Measurements from ENCODE around the gene YAE1. TPM values are rescaled to one million over a fixed set of nuclear protein-coding genes. Genes with fewer than 3 reads are reported as not detected.
A peak's percentile ranks its signal among the peaks of the same experiment; 100 is the strongest.

Gene YAE1
- total RNA-seq, 1 donor from 2014 or later: 16.1 TPM

- TF ChIP-seq, protein P1, sequence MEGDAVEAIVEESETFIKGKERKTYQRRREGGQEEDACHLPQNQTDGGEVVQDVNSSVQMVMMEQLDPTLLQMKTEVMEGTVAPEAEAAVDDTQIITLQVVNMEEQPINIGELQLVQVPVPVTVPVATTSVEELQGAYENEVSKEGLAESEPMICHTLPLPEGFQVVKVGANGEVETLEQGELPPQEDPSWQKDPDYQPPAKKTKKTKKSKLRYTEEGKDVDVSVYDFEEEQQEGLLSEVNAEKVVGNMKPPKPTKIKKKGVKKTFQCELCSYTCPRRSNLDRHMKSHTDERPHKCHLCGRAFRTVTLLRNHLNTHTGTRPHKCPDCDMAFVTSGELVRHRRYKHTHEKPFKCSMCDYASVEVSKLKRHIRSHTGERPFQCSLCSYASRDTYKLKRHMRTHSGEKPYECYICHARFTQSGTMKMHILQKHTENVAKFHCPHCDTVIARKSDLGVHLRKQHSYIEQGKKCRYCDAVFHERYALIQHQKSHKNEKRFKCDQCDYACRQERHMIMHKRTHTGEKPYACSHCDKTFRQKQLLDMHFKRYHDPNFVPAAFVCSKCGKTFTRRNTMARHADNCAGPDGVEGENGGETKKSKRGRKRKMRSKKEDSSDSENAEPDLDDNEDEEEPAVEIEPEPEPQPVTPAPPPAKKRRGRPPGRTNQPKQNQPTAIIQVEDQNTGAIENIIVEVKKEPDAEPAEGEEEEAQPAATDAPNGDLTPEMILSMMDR (IDR thresholded peaks at IDR 0.05): no peak
- Mint-ChIP-seq H3K27ac (no peak overlapping the region), H3K9me3 (no peaks in the 10 kb centered on the region), H3K4me1 (peaks cover 2% of the 10 kb centered on the region), H3K27me3 (no peaks in the 10 kb centered on the region), H3K4me3 (no peak overlapping the region), H3K36me3 (ENCODE audit: low read depth) (no peaks in the 10 kb centered on the region)
- ATAC-seq (ENCODE audit: low read depth) (no peak), DNase-seq (no peak)
- POLR2A ChIA-PET: no interaction called here
- CTCF ChIA-PET: no interaction called here
- intact Hi-C loops (cut with micrococcal nuclease): no loop called here
Measured at GRCh38 chr7:39602351-39602750, 36.1 kb downstream of the YAE1 start.

DNA sequence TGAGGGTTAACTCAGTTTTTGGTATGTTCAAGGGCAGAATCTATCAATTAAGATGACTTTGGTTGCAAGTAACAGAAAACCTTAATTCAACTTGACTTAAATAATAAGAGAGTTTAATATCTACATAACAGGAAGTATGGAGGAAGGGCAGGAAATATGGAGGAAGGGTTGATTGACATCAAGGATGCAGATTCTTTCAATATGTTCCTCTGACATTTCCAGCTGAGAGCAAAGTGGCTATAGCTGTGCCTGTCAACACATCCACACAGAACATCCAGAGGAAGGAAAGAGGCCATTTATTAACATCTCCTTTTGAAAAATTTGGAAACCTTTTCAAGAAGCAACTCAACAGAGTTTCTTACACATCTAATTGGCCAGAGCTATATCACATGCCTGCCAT is 37.7 kb downstream of the YAE1 start:
- ChIA-PET CTCF (no interaction called here), POLR2A (no interaction called here)
- Mint-ChIP-seq H3K4me1 (peaks cover 3% of the 10 kb centered on the region), H3K27me3 (peaks cover 5% of the 10 kb centered on the region), H3K36me3 (ENCODE audit: low read depth) (no peaks in the 10 kb centered on the region), H3K4me3 (no peak overlapping the region), H3K27ac (no peak overlapping the region), H3K9me3 (no peaks in the 10 kb centered on the region)
- TF ChIP-seq, protein P1 (IDR thresholded peaks at IDR 0.05): no peak
- intact Hi-C loops (cut with micrococcal nuclease): no loop called here
- ATAC-seq (ENCODE audit: low read depth) (no peak), DNase-seq (no peak)

- H3K36me3 Mint-ChIP-seq (ENCODE audit: low read depth): no peaks in the 10 kb centered on the region
- CTCF ChIA-PET: no interaction called here
- no peak overlapping the region for H3K4me3 Mint-ChIP-seq
Measured at GRCh38 chr7:39605087-39605486, 38.9 kb downstream of the YAE1 start.

DNA sequence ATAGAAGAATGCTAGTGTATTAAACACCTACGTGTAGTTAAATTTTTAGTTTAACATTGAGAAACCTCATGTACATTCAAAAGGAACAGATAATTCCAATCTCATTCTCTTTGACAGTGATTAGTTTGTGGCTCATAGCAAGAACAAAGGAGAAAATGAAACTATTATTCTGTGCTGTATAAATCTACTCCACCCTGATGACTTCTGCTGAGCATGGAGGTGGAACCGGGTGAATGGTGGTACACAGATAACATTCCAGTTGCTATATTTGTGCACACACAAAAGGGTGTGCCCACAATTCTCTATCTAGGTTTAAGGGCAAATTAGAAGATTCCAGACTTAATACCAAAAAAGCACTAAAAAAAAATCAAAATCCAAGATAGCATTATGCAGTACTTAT is 40.1 kb downstream of the YAE1 start:
- POLR2A ChIA-PET: interaction anchor here (0.7 kb wide), 1 partner anchor 17 kb away, joined by 3 read pairs; the partner anchor contains the start of gene RALA
- TF ChIP-seq, protein P1 (IDR thresholded peaks at IDR 0.05): no peak

More at GRCh38 chr7:39605087-39605486, 38.9 kb downstream of the YAE1 start:
- TF ChIP-seq, protein P1 (IDR thresholded peaks at IDR 0.05): no peak
- peak; percentile 18 for ATAC-seq (ENCODE audit: low read depth)
- POLR2A ChIA-PET: interaction anchor here (1.1 to 1.2 kb wide), 2 partner anchors 16 to 18 kb away, joined by 4 read pairs; partner anchors contain the start of gene RALA
- Mint-ChIP-seq H3K9me3 (no peaks in the 10 kb centered on the region), H3K27ac (no peak overlapping the region), H3K27me3 (peaks cover 13% of the 10 kb centered on the region), H3K4me1 (peaks cover 13% of the 10 kb centered on the region)
- intact Hi-C loops (cut with micrococcal nuclease): no loop called here
- DNase-seq: no peak

GRCh38 chr7:39606941-39607340 is 40.7 kb downstream of the YAE1 start:
- no peak overlapping the region for H3K4me3 Mint-ChIP-seq
- DNase-seq (no peak), ATAC-seq (ENCODE audit: low read depth) (no peak)
- H3K9me3 Mint-ChIP-seq: no peaks in the 10 kb centered on the region
- TF ChIP-seq, protein P1 (IDR thresholded peaks at IDR 0.05): no peak
- intact Hi-C loops (cut with micrococcal nuclease): no loop called here
- no peak overlapping the region for H3K27ac Mint-ChIP-seq
- no peaks in the 10 kb centered on the region for H3K36me3 Mint-ChIP-seq (ENCODE audit: low read depth)
- H3K4me1 Mint-ChIP-seq: peaks cover 13% of the 10 kb centered on the region
- ChIA-PET POLR2A (interaction anchor here (0.6 kb wide), 1 partner anchor 278 kb away, joined by 4 read pairs; no protein-coding TSS in a partner anchor), CTCF (no interaction called here)
- H3K27me3 Mint-ChIP-seq: peaks cover 20% of the 10 kb centered on the region

More for the DNA sequence above, 40.1 kb downstream of the YAE1 start:
- Mint-ChIP-seq H3K36me3 (ENCODE audit: low read depth) (no peaks in the 10 kb centered on the region), H3K9me3 (no peaks in the 10 kb centered on the region), H3K27me3 (peaks cover 20% of the 10 kb centered on the region), H3K4me1 (peaks cover 13% of the 10 kb centered on the region), H3K27ac (no peak overlapping the region), H3K4me3 (no peak overlapping the region)
- CTCF ChIA-PET: interaction anchor here (0.7 kb wide), 1 partner anchor 936 kb away, joined by 3 read pairs; no protein-coding TSS in a partner anchor
- no peak for ATAC-seq (ENCODE audit: low read depth)
- intact Hi-C loops (cut with micrococcal nuclease): no loop called here
- DNase-seq: no peak
